ENCODE measurements around the gene MFNG.
A peak's percentile ranks its signal among the peaks of the same experiment; 100 is the strongest.
"Not testable (repeated sequence)": the region's sequence is repeated elsewhere in the genome, so short reads cannot be mapped to it uniquely, and the experiment has no call there.

MFNG gene, protein sequence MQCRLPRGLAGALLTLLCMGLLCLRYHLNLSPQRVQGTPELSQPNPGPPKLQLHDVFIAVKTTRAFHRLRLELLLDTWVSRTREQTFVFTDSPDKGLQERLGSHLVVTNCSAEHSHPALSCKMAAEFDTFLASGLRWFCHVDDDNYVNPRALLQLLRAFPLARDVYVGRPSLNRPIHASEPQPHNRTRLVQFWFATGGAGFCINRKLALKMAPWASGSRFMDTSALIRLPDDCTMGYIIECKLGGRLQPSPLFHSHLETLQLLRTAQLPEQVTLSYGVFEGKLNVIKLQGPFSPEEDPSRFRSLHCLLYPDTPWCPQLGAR

GRCh38 chr22:37486224-37486845, at the start of gene MFNG:
TSS of gene MFNG (minus strand) at chr22:37486384. CDS start at chr22:37486177, 207 bp downstream.
- DNase-seq, result no peak

- no peak for DNase-seq
These were observed 49.0 kb upstream of the MFNG start for GRCh38 chr22:37535159-37535558.

GRCh38 chr22:37534445-37534844, 48.3 kb upstream of the MFNG start:
- peak; percentile 83 for DNase-seq

GRCh38 chr22:37533995-37534394, 47.8 kb upstream of the MFNG start:
- DNase-seq, result peak; percentile 91

GRCh38 chr22:37529652-37530345, 43.6 kb upstream of the MFNG start:
- peak; percentile 70 for DNase-seq

DNA sequence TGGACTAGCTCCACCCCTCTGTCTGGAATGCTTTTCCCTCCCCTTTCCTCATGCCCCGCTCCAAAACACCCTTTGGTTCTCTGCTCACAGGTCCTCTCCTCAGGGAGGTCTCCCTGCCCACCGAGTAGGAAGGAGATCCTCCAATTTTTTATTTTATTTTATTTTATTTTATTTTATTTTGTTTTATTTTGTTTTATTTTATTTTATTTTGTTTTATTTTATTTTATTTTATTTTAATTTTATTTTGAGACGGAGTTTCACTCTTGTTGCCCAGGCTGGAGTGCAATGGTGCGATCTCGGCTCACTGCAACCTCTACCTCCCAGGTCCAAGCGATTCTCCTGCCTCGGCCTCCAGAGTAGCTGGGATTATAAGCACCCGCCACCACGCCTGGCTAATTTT, 41.8 kb upstream of the MFNG start:
- not testable (repeated sequence) for DNase-seq

DNA sequence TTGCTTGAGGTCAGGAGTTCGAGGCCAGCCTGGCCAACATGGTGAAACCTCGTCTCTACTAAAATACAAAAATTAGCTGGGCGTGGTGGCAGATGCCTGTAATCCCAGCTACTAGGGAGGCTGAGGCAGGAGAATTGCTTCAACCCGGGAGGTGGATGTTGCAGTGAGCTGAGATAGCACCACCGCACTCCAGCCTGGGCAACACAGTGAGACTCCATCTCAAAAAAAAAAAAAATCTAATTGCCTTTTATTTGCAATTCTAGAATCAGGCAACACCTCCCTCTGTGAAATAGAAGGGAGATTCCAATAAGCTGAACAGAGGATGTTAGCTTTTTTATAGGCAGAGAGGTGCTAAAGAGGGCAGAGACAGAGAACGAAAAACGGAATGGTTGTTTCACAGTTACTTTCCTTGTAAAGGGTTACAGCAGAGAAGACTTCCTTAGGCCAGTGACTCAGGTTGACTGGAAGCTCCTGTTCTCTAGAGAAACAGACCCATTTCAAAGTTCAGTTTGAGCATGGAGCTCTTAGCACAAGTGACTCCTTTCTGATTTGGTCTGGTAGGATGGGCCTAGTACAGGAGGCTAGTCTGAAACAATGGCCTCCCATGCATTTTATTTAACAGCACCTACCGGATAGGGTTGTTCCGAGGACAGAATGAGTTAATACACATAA, 41.0 kb upstream of the MFNG start:
- DNase-seq, result not testable (repeated sequence)

DNA sequence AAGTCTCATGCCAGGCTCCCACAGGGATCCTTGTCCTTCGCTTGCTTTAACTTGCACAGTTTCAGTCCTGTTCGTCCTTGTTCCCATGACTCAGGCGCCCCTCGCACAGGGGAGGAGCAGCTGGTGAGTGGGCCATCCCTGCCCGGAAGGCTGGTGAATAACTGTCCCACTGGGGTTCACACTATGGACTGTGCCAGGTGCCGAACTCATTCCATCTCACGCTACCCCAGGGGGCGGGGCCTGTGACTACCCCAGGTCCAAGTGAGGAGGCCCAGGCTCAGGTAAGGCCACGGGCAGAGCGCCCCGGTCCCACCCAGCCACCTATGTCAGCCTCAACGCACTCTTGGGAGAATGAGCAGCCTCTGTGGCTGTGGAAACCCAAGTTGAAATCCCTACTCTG, 40.2 kb upstream of the MFNG start:
- no peak for DNase-seq

DNA sequence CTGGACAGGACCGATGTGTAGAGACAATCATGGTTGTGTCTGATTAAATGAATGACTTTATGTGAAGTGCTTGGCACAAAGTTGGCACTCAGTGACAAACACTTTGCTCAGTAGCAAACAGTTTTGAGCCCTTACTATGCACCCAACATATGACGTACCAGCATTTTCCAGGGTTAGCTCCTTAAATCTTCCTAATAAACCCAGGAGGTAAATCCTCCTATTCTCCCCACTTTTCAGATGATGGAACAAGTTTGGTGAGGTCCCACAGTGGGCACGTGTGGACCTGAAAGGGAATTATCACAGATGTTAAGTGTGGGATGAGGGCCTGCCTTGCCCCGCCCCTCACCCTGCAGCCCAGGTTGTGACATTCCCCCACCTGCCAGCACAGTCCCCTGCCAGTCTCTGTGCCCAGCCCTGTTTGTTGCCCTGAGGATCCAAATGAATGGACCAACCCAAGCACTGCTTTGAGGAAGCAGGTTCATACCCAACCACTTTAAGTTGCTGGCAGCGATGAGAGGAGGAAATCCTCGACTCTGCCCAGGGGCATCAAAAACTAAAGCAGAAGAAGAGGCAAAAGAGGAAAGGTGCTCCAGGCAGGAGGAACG, 39.7 kb upstream of the MFNG start:
- DNase-seq, result no peak

DNA sequence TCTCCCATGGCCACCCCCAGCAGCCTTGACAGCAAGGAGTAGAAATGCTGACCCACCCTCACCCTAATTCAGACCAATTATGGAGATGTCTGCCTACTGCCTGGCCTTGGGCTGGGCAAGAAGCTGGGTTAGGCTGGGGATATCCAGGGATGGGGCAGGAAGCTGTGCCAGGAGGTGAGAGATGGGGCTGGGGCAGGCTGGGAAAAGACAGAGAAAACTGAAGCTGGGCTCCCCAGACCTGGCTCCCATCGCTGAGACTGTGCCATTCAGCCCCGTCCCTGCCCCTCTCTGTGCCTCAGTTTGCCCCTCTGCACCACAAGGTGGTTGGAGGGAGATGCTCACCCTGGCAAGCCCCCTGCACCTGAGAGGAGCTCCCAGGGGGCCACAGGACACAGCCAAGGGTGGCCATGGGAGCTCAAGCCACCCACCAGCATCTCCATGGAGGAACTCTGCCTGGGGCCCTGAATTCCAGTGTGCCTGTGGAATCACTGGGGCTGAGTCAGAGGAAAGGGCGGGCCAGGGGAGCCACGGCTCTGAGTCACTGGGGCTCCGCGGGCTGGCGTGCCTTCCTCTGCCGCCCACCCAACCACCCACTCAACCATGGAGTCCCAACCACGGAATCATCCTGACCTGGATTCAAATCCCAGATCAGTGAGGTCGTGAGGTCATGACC, 39.0 kb upstream of the MFNG start:
- no peak for DNase-seq

- DNase-seq, result no peak
These were observed 36.3 kb upstream of the MFNG start for GRCh38 chr22:37522482-37522881.

- no peak for DNase-seq
These were observed 35.1 kb upstream of the MFNG start for GRCh38 chr22:37521236-37521739.

GRCh38 chr22:37520776-37521191, 34.6 kb upstream of the MFNG start:
- DNase-seq, result no peak

- no peak for DNase-seq
These were observed 33.3 kb upstream of the MFNG start, which contains the start of gene CARD10 for GRCh38 chr22:37519268-37520195. TSS of gene CARD10 (minus strand) at chr22:37519415. CDS start at chr22:37519200, 215 bp downstream.

- DNase-seq, result no peak
These were observed 32.5 kb upstream of the MFNG start for GRCh38 chr22:37518509-37519267.

DNA sequence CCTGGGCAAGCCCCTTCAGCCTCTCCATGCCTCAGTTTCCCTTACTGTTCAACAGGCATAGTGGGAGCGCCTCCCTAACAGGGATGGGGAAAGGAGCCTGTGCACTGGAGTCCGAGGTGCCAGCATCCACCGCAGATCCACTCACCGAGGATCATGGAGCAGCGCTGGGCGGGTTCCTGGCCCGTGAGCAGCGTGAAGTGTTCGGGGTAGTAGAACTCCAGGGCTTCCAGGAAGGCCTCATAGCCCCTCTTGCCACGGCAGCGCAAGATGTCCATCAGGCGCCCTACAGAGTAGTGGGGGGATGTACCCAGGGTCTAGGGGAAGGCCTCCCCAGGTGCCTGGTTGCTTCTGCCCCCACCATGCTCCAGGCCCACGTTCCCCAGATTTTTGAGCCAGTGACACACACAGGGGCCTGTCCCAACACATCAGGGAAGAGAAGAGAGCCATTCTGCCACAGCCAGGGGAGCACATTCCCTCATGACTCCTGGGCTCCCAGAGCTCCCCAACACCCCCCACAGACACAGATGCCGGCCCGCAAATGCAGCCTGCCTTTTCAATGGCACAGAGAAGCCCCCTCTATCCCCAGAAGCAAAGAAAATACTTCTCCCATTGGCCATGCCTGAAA, 31.8 kb upstream of the MFNG start:
- no peak for DNase-seq

- DNase-seq, result no peak
These were observed 30.3 kb upstream of the MFNG start for GRCh38 chr22:37516456-37516855.

GRCh38 chr22:37515901-37516300, 29.7 kb upstream of the MFNG start:
- DNase-seq, result no peak

DNA sequence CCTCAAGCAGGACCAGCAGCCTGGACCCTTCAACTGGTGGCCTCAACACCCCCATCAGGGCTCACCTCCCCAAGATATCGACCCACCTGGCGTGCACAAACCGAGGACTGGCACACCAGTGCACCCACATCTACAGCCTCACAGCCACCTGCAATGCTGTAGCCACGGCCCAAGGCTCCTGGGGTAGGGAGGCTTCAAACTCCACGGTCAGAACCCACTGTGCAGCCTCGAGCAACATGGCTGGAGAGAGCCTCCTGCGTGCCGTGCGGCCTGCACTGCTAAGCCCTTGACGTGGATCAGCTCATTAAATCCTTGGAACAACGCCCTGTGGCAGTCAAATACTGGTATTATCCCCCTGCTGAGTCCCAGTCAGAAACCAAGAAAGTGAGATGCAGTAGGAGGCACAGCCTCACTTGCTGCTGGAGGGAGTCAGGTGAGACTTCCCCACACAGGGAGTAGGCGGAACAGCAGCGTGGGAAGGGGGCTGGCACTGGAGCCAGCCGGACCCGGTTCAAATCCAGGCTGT, 28.4 kb upstream of the MFNG start:
- DNase-seq, result no peak

Measured in NCI-H1694 (cell line).